IPS-18a (cell line): ENCODE measurements around the gene ADORA1.

Source experiments
- H3K27ac ChIP-seq: one replicate; pipeline ENCODE4 v1.5.1; 2013; ENCODE audit warnings: low read length
- H3K27me3 ChIP-seq: one replicate; pipeline ENCODE4 v1.6.1; 2013; ENCODE audit warnings: mild to moderate bottlenecking, low read length; ENCODE audit not compliant: control insufficient read depth, insufficient read depth
- H3K36me3 ChIP-seq: one replicate; pipeline ENCODE4 v1.6.1; 2013; ENCODE audit warnings: low read depth, low read length; ENCODE audit not compliant: control insufficient read depth
- H3K4me1 ChIP-seq: one replicate; pipeline ENCODE4 v1.6.1; 2013; ENCODE audit warnings: low read depth, low read length; ENCODE audit not compliant: control insufficient read depth
- H3K4me3 ChIP-seq: one replicate; pipeline ENCODE4 v1.5.1; 2013; ENCODE audit warnings: low read length
- H3K9ac ChIP-seq: one replicate; pipeline ENCODE4 v1.6.1; 2013; ENCODE audit warnings: mild to moderate bottlenecking, low read length, moderate library complexity
- H3K9me3 ChIP-seq: one replicate; pipeline ENCODE4 v1.6.1; 2013; ENCODE audit warnings: low read depth, low read length; ENCODE audit not compliant: control insufficient read depth

ADORA1 gene

DNA sequence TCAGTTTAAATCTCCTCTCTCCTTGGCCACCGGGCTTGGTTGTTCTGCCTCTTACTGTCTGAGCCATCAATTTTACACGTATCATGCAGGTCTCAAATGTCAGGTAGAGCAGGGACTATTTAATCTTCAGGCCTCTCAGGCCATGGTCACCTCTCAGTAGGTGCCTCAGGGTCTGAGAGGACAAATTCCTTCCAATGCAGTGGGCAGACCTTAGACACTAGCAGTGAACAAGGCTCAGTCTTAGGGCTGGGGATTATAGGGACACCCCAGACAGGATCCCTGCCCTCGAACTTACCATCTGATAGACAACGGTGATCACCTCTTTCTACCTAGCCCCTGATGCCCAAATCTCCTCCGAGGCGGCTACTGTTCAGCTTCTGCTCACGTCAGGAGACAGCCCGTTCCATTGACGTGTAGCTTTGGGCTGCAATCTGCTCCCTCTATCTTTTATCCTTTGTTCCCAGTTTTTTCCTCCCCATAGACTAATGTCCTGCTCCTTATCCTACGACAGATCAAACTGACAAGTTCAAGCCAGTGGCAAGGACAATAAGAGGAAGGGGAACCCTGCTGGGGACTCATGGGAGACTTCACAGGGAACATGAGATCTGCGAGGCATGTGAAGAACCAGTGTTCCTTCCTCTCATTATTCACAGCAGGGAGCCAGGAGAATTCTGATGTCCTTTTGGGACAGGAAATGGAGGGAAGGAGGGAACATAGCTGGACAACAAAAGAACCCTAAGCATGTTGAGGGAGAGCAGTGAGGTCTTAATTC is 40.3 kb upstream of the ADORA1 start:
- H3K9ac ChIP-seq = no peak overlapping the region
- H3K9me3 ChIP-seq = no peaks in the 10 kb centered on the region
- no peak overlapping the region for H3K4me3 ChIP-seq
- no peak overlapping the region for H3K27ac ChIP-seq
- H3K27me3 ChIP-seq = no peaks in the 10 kb centered on the region
- H3K36me3 ChIP-seq = no peaks in the 10 kb centered on the region
- peaks cover 11% of the 10 kb centered on the region for H3K4me1 ChIP-seq

DNA sequence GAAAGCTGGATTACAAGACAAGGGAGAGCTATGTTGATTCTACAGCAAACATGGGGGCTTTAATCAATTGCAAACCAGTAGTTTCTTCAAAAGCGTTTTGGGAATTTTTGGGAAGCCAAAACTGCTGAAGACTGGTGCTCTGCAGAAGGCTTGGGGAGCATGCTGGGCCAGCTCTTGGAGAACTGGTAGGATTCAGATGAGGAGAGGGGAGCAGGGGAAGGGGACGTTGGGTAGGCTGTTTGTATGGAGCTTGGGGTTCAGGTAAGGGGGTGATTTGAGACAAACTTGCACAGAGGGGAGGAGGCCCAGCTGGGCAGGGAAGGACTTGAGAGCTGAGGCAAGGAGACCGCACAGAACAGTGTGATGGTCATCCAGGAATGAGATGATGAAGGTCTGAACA is 39.1 kb upstream of the ADORA1 start:
- Histone ChIP-seq H3K27me3 (no peaks in the 10 kb centered on the region), H3K9ac (no peak overlapping the region), H3K4me1 (peaks cover 6% of the 10 kb centered on the region), H3K27ac (no peak overlapping the region), H3K36me3 (no peaks in the 10 kb centered on the region), H3K4me3 (no peak overlapping the region), H3K9me3 (no peaks in the 10 kb centered on the region)

DNA sequence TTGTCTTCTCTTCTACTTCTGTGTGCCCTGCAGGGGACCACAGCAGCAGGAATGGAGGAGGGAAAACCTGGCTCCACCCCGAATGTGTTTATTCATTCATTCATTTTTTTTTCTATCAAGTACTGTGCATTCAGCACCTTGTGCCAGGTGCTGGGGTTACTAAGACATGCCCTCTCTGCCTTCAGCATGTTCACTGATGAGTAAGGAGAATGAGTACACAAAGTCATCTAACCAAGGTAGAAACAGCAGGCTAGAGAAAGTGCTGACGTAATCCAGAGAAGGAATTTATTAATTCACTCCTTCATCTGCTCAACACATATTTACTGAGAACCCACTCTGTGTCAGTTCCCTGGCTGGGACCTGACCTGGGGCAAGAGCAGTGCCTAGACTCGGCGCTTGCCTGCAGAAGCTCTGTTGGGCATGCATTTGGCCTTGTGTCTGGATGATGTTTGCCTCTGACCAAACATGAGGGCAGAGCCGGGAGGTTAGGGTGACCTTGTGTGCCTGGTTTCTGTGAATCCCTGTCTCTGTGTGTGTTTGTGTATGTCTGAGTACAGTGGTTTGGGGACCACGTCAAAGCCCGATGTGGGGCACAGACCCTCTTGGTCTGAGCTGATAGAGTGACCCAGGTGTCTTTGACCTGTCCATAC is 38.4 kb upstream of the ADORA1 start:
- Histone ChIP-seq H3K4me3 (no peak overlapping the region), H3K9me3 (peaks cover 3% of the 10 kb centered on the region), H3K9ac (no peak overlapping the region), H3K36me3 (no peaks in the 10 kb centered on the region), H3K4me1 (peaks cover 6% of the 10 kb centered on the region), H3K27me3 (no peaks in the 10 kb centered on the region), H3K27ac (no peak overlapping the region)

DNA sequence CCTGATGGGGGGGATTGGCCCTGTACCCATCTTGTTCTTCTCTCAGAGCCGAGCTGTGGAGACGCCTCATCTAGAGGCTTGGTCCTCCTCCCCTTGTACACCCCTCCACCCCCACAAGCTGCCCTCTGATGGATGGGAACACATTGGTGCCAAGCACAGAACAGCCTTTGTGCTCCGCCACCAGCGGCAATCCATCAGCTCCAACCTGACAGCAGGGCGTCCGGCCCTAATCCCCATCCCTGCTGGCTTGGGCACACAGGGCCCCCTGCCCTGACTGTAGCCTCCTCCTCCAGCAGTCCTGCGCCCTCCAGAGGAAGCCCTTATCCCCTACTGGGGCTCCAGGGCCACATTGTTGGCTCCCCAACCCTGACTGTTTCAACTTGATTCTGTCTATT is 37.9 kb upstream of the ADORA1 start:
- Histone ChIP-seq H3K9ac (no peak overlapping the region), H3K36me3 (no peaks in the 10 kb centered on the region), H3K4me1 (peaks cover 6% of the 10 kb centered on the region), H3K27me3 (no peaks in the 10 kb centered on the region), H3K27ac (no peak overlapping the region), H3K9me3 (peaks cover 3% of the 10 kb centered on the region), H3K4me3 (no peak overlapping the region)

DNA sequence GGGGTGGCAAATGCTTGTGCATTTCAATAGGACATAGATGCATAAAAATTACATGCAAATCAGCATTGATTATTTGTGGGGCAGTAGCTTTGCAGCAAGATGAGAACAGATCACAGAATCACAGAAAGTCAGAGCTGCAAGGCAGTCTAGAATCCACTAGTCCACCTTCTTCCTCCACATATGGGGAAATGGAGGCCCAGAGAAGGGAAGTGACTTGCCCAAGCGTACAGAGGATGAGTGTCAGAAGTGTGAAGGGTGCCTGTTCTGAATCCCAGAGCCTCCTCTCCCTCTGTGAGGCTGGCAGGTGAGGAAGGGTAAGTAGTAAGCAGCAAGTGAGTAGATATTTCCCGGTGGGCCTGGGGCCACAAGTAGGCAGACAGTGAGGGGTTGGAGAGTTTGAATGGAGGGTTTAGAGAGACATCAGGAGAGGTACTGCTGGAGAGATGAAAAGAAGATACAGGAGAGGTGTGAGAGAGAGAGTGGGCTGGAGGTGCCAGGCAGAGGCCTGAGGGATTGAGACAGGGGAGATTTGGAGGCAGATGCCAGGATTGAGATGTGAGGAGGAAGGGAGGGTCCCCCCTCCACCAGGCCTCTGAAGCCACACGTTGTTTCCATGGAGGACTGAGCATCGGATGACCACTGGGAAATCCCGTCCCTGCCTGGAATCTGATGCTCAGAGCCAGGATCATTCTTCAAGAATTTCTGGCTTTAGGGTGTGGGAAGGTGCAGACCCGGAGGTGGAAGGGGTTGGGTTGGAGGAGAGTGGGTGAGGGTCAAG is 36.9 kb upstream of the ADORA1 start:
- H3K27me3 ChIP-seq = no peaks in the 10 kb centered on the region
- no peak overlapping the region for H3K9ac ChIP-seq
- H3K36me3 ChIP-seq = no peaks in the 10 kb centered on the region
- H3K9me3 ChIP-seq = peaks cover 13% of the 10 kb centered on the region
- H3K4me3 ChIP-seq = no peak overlapping the region
- peaks cover 6% of the 10 kb centered on the region for H3K4me1 ChIP-seq
- H3K27ac ChIP-seq = no peak overlapping the region

DNA sequence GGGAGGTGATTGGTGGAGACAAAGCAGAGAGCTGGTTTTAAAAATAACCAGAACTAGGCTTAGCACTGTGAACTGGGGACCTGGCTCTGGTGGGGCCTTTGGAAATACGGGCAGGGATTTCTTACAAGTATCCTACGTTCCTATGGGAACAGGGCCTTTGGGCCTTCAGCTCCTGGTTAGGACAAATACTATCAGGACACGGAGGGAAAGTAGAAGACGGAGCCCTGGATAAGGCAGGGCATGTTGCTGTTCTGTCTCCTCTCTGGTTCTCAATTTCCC is 36.4 kb upstream of the ADORA1 start:
- Histone ChIP-seq H3K4me3 (no peak overlapping the region), H3K27me3 (no peaks in the 10 kb centered on the region), H3K36me3 (no peaks in the 10 kb centered on the region), H3K9me3 (peaks cover 18% of the 10 kb centered on the region), H3K4me1 (peaks cover 6% of the 10 kb centered on the region), H3K27ac (no peak overlapping the region), H3K9ac (no peak overlapping the region)

DNA sequence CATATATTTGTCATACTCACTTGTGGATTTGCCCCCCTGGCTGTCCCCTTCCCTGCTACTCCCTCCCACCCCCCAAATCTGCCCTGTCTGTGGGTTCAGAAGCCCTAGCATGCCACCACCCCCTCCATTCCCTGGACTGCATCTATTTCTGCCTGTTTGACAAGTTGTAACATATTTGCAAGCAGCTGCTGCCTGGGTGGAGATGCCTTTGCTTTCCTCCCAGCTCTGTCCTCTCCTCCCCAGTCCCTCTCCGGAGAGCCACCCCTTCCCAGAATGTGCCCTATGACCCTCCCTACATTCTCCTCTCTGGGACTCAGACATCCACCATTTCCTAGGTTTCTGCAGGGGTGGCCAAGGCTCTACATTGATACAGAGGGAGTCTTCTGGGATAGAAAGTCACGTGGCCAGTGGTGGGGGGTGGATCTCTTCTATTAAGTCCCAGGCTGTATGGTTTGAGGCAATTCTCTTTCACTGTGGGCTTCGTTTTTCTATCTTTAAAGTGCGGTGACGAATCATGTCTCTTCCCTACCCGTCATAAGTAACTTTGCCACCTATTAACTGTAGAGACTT is 35.7 kb upstream of the ADORA1 start:
- Histone ChIP-seq H3K36me3 (no peaks in the 10 kb centered on the region), H3K27me3 (no peaks in the 10 kb centered on the region), H3K9me3 (peaks cover 18% of the 10 kb centered on the region), H3K4me3 (no peak overlapping the region), H3K4me1 (peaks cover 6% of the 10 kb centered on the region), H3K27ac (no peak overlapping the region), H3K9ac (no peak overlapping the region)

DNA sequence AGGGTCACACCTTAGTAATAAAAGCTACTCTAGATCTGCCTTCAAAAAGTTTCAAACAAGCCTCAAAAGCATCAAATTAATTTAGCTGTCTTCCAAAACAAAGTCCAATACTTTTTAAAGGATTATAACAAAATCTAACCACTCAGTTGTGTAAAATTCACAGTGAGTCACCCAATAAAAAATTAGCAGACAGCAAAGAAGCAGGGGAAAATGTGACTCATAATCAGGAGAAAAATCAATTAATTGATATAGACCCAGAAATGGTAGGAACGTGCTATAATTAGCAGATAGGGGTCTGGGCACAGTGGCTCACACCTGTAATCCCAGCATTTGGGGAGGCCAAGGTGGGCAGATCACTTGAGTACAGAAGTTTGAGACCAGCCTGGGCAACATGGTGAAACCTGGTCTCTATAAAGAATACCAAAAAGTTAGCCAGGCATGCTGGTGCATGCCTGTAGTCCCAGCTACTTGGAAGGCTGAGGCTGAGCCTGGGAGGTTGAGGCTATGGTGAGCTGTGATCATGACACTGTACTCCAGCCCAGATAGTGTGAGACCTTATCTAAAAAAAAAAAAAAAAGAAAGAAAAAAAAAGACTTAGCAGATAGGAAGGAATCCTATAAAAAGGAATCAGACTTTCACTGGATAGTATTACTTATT is 33.6 kb upstream of the ADORA1 start:
- Histone ChIP-seq H3K9me3 (peaks cover 18% of the 10 kb centered on the region), H3K36me3 (no peaks in the 10 kb centered on the region)

DNA sequence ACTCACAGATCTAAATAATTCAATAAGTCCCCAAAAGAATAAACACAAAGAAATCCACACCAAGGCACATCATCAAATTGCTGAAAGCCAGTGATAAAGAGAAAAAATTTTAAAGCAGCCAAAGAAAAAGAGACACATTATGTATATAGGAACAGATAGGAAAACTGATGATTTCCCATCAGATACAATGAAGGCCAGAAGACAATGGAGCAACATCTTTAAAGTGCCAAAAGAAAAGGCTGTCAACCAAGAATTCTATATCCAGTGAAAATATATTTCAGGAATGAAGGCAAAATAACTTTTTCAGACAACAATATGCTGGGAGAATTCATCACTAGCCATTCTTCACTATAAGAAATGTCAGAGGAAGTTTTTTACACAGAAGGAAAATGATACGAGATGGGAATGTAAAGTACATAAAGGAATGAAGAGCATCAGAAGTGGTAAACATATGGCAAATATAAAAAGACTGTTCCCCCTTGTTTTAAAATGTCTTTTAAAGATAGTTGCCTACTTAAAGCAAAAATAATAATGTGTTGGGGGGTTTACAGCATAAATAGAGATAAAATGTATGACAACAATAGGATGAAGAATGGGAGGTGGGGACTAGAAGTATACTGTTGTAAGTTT is 32.4 kb upstream of the ADORA1 start:
- Histone ChIP-seq H3K27me3 (no peaks in the 10 kb centered on the region), H3K36me3 (no peaks in the 10 kb centered on the region)

More for the DNA sequence above, 33.6 kb upstream of the ADORA1 start:
- Histone ChIP-seq H3K27ac (no peak overlapping the region), H3K27me3 (no peaks in the 10 kb centered on the region), H3K4me1 (peaks cover 6% of the 10 kb centered on the region), H3K4me3 (no peak overlapping the region), H3K9ac (no peak overlapping the region)

DNA sequence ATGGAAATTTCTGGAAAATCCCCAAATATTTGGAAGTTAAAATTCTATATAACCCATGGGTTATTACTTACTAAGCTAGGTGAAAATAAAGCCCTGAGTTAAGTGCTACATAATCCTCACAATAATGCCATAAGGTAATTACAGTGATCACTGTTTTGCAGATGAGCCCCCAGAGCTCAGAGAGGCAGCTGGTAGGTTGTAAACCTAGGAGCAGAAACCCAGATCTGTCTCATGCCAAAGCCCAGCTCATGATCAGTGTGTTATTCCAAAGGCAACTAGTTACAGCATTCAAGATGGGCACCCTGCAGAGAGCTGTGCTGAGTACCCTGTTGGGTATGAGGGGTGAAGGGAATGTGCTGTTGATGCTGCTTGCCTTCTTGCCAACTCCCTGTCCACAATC is 31.0 kb upstream of the ADORA1 start:
- Histone ChIP-seq H3K9ac (no peak overlapping the region), H3K27me3 (no peaks in the 10 kb centered on the region)

More for the DNA sequence above, 32.4 kb upstream of the ADORA1 start:
- Histone ChIP-seq H3K9ac (no peak overlapping the region), H3K4me3 (no peak overlapping the region), H3K4me1 (no peaks in the 10 kb centered on the region), H3K27ac (no peak overlapping the region), H3K9me3 (peaks cover 18% of the 10 kb centered on the region)

DNA sequence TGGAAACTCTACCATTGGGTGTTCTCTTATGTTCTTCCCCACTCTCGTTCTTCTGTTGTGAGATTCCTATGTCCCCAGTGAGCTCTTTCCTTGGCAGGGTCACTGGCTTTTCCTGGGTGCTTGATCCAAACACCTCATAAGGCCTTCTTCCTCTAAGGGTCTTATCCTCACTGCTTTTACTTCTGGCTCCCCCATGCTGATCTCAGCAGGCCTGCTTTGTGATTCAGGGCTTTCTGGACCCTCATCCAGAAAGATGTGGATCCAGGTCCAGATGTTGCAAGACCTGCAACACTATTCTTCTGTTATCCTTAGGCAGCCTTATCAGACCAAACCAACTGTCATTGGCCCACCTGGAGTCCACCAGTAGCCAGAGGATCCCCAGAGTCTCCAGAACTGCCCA is 30.5 kb upstream of the ADORA1 start:
- no peak overlapping the region for H3K9ac ChIP-seq
- H3K4me1 ChIP-seq = no peaks in the 10 kb centered on the region
- H3K27me3 ChIP-seq = no peaks in the 10 kb centered on the region
- no peaks in the 10 kb centered on the region for H3K36me3 ChIP-seq
- H3K4me3 ChIP-seq = no peak overlapping the region
- H3K27ac ChIP-seq = no peak overlapping the region
- peaks cover 18% of the 10 kb centered on the region for H3K9me3 ChIP-seq

More for the DNA sequence above, 31.0 kb upstream of the ADORA1 start:
- H3K4me3 ChIP-seq = no peak overlapping the region
- no peaks in the 10 kb centered on the region for H3K4me1 ChIP-seq
- H3K27ac ChIP-seq = no peak overlapping the region
- no peaks in the 10 kb centered on the region for H3K36me3 ChIP-seq
- H3K9me3 ChIP-seq = peaks cover 18% of the 10 kb centered on the region
